HEK293 (cell line): ENCODE measurements around the gene CTIF.
A peak's percentile ranks its signal among the peaks of the same experiment; 100 is the strongest.

Source experiments
- CTCF ChIA-PET: fragments of 350-600 bp; formaldehyde crosslinking; extraction: SDS; loops from one replicate; lab custom pipeline; 2021; ENCODE audit warnings: antibody characterized with exemption; lab: Yijun Ruan, JAX
- POLR2A ChIA-PET: fragments of 300-600 bp; formaldehyde crosslinking; extraction: SDS; loops from one replicate; lab custom pipeline; 2020; ENCODE audit warnings: antibody characterized with exemption, inconsistent platforms; lab: Yijun Ruan, JAX
- H3K27ac ChIP-seq: fragments of 200-500 bp; sonication (Bioruptor generic); 2 replicates; pipeline ENCODE4 v1.5.1; 2014; ENCODE audit warnings: low read depth, low read length, control low read depth, inconsistent platforms; ENCODE audit errors: extremely low read depth
- H3K36me3 ChIP-seq, 2 experiments: fragments of 200-500 bp in 1 of 2; sonication (Bioruptor generic) in 1 of 2; 1 replicate in 1 of 2; 2 replicates in 1 of 2; pipeline ENCODE4 v1.5.1; 2014 to 2017; ENCODE audit warnings: inconsistent platforms in 2 of 2, low read length in 2 of 2; ENCODE audit not compliant: control insufficient read depth in 2 of 2, insufficient read depth in 1 of 2
- H3K4me1 ChIP-seq: fragments of 200-500 bp; sonication (Bioruptor generic); 2 replicates; pipeline ENCODE4 v1.5.1; 2014; ENCODE audit warnings: mild to moderate bottlenecking, low read length, inconsistent platforms; ENCODE audit not compliant: control insufficient read depth, insufficient read depth
- H3K4me3 ChIP-seq: 2 replicates; pipeline ENCODE4 v1.5.1; 2011; ENCODE audit warnings: low read depth, mild to moderate bottlenecking, control low read depth, low read length, moderate library complexity
- H3K9me3 ChIP-seq: fragments of 200-500 bp; sonication (Bioruptor generic); 2 replicates; pipeline ENCODE4 v1.5.1; 2014; ENCODE audit warnings: low read depth, low read length, inconsistent platforms; ENCODE audit not compliant: control insufficient read depth, insufficient read depth
- PRDM10 ChIP-seq: fragments of 450-650 bp; formaldehyde crosslinking; IDR thresholded peaks from 2 replicates; pipeline ENCODE4 v1.5.1; 2016; ENCODE audit warnings: missing biosample characterization, missing genetic modification characterization
- RBAK ChIP-seq: fragments of 450-650 bp; formaldehyde crosslinking; IDR thresholded peaks from 2 replicates; pipeline ENCODE4 v1.5.1; 2016; ENCODE audit warnings: missing biosample characterization, missing genetic modification characterization
- ZBTB10 ChIP-seq: fragments of 450-650 bp; formaldehyde crosslinking; IDR thresholded peaks from 2 replicates; pipeline ENCODE4 v1.5.1; 2016; ENCODE audit warnings: missing biosample characterization, missing genetic modification characterization
- ZBTB26 ChIP-seq: fragments of 450-650 bp; formaldehyde crosslinking; optimal IDR thresholded peaks from 2 replicates; pipeline ENCODE3; 2016; ENCODE audit warnings: missing biosample characterization, mild to moderate bottlenecking, missing genetic modification characterization
- ZBTB44 ChIP-seq: fragments of 450-650 bp; IDR thresholded peaks from 2 replicates; pipeline ENCODE4 v1.5.1; 2018; ENCODE audit warnings: missing biosample characterization, mild to moderate bottlenecking, missing genetic modification characterization
- ZNF10 ChIP-seq: fragments of 450-650 bp; formaldehyde crosslinking; IDR thresholded peaks from 2 replicates; pipeline ENCODE4 v1.5.1; 2017; ENCODE audit warnings: missing biosample characterization, missing genetic modification characterization
- ZNF404 ChIP-seq: fragments of 450-650 bp; formaldehyde crosslinking; IDR thresholded peaks from 2 replicates; pipeline ENCODE4 v1.5.1; 2017; ENCODE audit warnings: missing biosample characterization, missing genetic modification characterization
- ZNF596 ChIP-seq: fragments of 450-650 bp; IDR thresholded peaks from 2 replicates; pipeline ENCODE4 v1.5.0; 2018; ENCODE audit warnings: missing biosample characterization, mild to moderate bottlenecking, missing genetic modification characterization, moderate library complexity
- ZNF600 ChIP-seq: fragments of 450-650 bp; formaldehyde crosslinking; IDR thresholded peaks from 2 replicates; pipeline ENCODE4 v1.5.1; 2016; ENCODE audit warnings: missing biosample characterization, missing genetic modification characterization
- ZNF621 ChIP-seq: fragments of 450-650 bp; formaldehyde crosslinking; IDR thresholded peaks from 2 replicates; pipeline ENCODE4 v1.5.1; 2017; ENCODE audit warnings: missing biosample characterization, missing genetic modification characterization
- ZNF701 ChIP-seq: fragments of 450-650 bp; formaldehyde crosslinking; IDR thresholded peaks from 2 replicates; pipeline ENCODE4 v1.5.1; 2016; ENCODE audit warnings: missing biosample characterization, missing genetic modification characterization

CTIF gene

GRCh38 chr18:48819276-48819675 lies 280.4 kb downstream of the CTIF start (continued):
- TF ChIP-seq ZBTB44 (tag by site-specific recombination): no peak
- TF ChIP-seq ZNF701 (tag by site-specific recombination): no peak
- no peak for TF ChIP-seq ZBTB26 (tag by site-specific recombination)
- TF ChIP-seq ZBTB10 (tag by site-specific recombination): no peak
- no peak for TF ChIP-seq ZNF621 (tag by site-specific recombination)
- no peak for TF ChIP-seq RBAK (tag by site-specific recombination)
- no peak for TF ChIP-seq ZNF10 (tag by site-specific recombination)
- no peak for TF ChIP-seq ZNF404
- TF ChIP-seq ZNF596 (tag by site-specific recombination): no peak

- TF ChIP-seq PRDM10 (tag by site-specific recombination) (peak; percentile 81), ZNF600 (tag by site-specific recombination) (no peak)
- Histone ChIP-seq H3K27ac (no peak overlapping the region), H3K36me3 (no peaks in the 10 kb centered on the region; a peak in 1 of 3 replicates), H3K9me3 (no peaks in the 10 kb centered on the region), H3K4me1 (no peaks in the 10 kb centered on the region), H3K4me3 (no peak overlapping the region)
- CTCF ChIA-PET: interaction anchor here (0.5 to 1.7 kb wide), 6 partner anchors 8 to 420 kb away, joined by 3 to 5 read pairs (median 4); no protein-coding TSS in a partner anchor
- POLR2A ChIA-PET: interaction anchor here (1.3 kb wide), 1 partner anchor 8 kb away, joined by 5 read pairs; no protein-coding TSS in a partner anchor
Observed at GRCh38 chr18:48819781-48820482, 281.1 kb downstream of the CTIF start.
